Kidney (tissue), 14 donors: ENCODE results near the gene PACSIN1. TPM values are rescaled to one million over a fixed set of nuclear protein-coding genes. Genes with fewer than 3 reads are reported as not detected.

Source experiments
- DNase-seq, 5 donors: peaks; one replicate each; pipeline ENCODE4 v3.0.0-alpha.2; 2013 to 2020
- FAIRE-seq: peaks from 2 replicates; lab custom pipeline; 2012; peaks lifted over from hg19 to GRCh38; lab: Jason Lieb, UNC
- H3K27ac ChIP-seq, 2 donors: one replicate each; pipeline ENCODE4 v1.7.0; 2013; ENCODE audit warnings: low read depth in 2 of 2, low read length in 2 of 2, inconsistent platforms in 1 of 2
- H3K27me3 ChIP-seq: one replicate; pipeline ENCODE4 v1.7.1; 2013; ENCODE audit warnings: low read length, inconsistent platforms; ENCODE audit not compliant: control insufficient read depth, insufficient read depth
- H3K36me3 ChIP-seq, 3 donors: one replicate each; pipeline versions ENCODE4 v1.7.0 to v1.7.1; 2013; ENCODE audit warnings: low read length in 3 of 3, control low read depth in 1 of 3, inconsistent platforms in 1 of 3; ENCODE audit not compliant: insufficient read depth in 3 of 3, control insufficient read depth in 2 of 3
- H3K4me1 ChIP-seq, 3 donors: one replicate each; pipeline versions ENCODE4 v1.7.0 to v1.7.1; 2013; ENCODE audit warnings: low read length in 3 of 3, inconsistent platforms in 1 of 3, low read depth in 1 of 3; ENCODE audit not compliant: control insufficient read depth in 2 of 3, insufficient read depth in 2 of 3
- H3K4me3 ChIP-seq, 3 donors: one replicate each; pipeline versions ENCODE4 v1.7.0 to v1.8.1; 2013; ENCODE audit warnings: low read length in 3 of 3, control low read depth in 1 of 3, inconsistent platforms in 1 of 3
- H3K9ac ChIP-seq, 3 donors: one replicate each; pipeline versions ENCODE4 v1.7.0 to v1.7.1; 2013; ENCODE audit warnings: low read length in 3 of 3, control low read depth in 1 of 3, inconsistent platforms in 1 of 3
- H3K9me3 ChIP-seq, 3 donors: one replicate each; pipeline versions ENCODE4 v1.7.0 to v1.7.1; 2013; ENCODE audit warnings: low read length in 3 of 3, control low read depth in 1 of 3, inconsistent platforms in 1 of 3; ENCODE audit not compliant: control insufficient read depth in 2 of 3, insufficient read depth in 1 of 3
- intact Hi-C: fragments of 100-400 bp; cut with DNase I; formaldehyde crosslinking; loops from one replicate; pipeline ENCODE4 v1.11.1; 2022
- polyA plus RNA-seq: library from polyadenylated mRNA; stranded (reverse); fragments of 350-450 nt; fragmentation: Illumina TruSeq; extraction: RNeasy Lipid Tissue Mini Kit (QIAGEN cat#74804); gene quantifications from one replicate; pipeline ENCODE4 v1.2.3, GENCODE V29; 2014; ENCODE audit warnings: low read depth, low replicate concordance; ENCODE audit not compliant: insufficient read depth
- total RNA-seq: library from RNA; stranded (reverse); fragmentation: NEBNext Ultra II Directional; extraction: Animal tissue kit (Norgen Biotek cat#: 25700); gene quantifications from one replicate; pipeline ENCODE4 v1.2.1, GENCODE V29; 2021
- TF ChIP-seq, protein P1 (sequence below): IDR thresholded peaks from 3 replicates; pipeline ENCODE4 v1.5.1; 2012; ENCODE audit warnings: mild to moderate bottlenecking, moderate library complexity, borderline replicate concordance; ENCODE audit not compliant: insufficient read depth; ENCODE audit errors: extremely low read depth
- donor health status: control.
- donor health status: control.
- donor health status: control.
- donor health status: control.
- donor health status: control.
- donor health status: DM: yes; HTN: yes; CAD: no.
- donor health status: Normal renal cell carcinoma (clear cell type).

The PACSIN1 gene
- total and polyA plus RNA-seq, 2 donors from 2014 or later, result 1.7 to 4.1 TPM

DNA sequence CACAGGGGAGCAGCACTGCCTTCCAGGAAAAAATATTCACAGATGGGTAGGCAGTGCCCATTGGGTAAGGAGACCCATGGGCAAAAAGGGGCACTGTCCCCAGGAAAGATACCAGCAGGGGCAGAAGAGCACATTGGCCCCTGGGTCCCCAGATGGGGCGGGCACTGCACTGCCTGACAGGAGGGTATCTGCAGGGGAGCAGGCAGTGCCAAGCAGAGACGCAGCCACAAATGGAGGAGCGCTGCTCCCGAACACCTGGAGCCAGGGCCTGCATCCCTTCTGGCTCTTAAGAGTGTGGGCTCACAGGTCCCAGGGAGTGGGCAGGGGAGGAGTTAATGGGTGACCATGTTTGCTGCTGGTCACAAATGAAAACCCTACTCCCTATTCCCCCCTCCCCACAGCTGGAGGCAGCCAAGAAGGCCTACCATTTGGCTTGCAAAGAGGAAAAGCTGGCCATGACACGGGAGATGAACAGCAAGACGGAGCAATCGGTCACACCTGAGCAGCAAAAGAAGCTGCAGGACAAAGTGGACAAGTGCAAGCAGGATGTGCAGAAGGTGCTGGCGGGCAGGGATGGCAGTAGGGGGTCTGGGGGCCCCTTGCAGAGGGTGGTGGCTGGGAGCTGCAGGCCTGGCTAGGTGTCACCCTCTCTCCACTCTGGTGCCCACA lies 63.3 kb downstream of the PACSIN1 start:
- Histone ChIP-seq H3K27me3 (no peaks in the 10 kb centered on the region), H3K4me3 (no peak overlapping the region), H3K36me3 (no peaks in the 10 kb centered on the region), H3K4me1 (peaks cover 0 to 5% (median 0%) of the 10 kb centered on the region in 3 donors), H3K9me3 (no peaks in the 10 kb centered on the region), H3K9ac (no peak overlapping the region), H3K27ac (peak overlapping the region in 1 of 2 donors; percentile 59)
- intact Hi-C loops, result no loop called here
- TF ChIP-seq, protein P1, sequence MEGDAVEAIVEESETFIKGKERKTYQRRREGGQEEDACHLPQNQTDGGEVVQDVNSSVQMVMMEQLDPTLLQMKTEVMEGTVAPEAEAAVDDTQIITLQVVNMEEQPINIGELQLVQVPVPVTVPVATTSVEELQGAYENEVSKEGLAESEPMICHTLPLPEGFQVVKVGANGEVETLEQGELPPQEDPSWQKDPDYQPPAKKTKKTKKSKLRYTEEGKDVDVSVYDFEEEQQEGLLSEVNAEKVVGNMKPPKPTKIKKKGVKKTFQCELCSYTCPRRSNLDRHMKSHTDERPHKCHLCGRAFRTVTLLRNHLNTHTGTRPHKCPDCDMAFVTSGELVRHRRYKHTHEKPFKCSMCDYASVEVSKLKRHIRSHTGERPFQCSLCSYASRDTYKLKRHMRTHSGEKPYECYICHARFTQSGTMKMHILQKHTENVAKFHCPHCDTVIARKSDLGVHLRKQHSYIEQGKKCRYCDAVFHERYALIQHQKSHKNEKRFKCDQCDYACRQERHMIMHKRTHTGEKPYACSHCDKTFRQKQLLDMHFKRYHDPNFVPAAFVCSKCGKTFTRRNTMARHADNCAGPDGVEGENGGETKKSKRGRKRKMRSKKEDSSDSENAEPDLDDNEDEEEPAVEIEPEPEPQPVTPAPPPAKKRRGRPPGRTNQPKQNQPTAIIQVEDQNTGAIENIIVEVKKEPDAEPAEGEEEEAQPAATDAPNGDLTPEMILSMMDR, result no peak
- no peak for DNase-seq
- FAIRE-seq, result no peak

GRCh38 chr6:34529665-34530327 lies 63.9 kb downstream of the PACSIN1 start:
- DNase-seq (peak in 1 of 5 donors; percentile 62), FAIRE-seq (no peak)
- H3K9me3 ChIP-seq, result no peaks in the 10 kb centered on the region
- intact Hi-C loops, result no loop called here
- peaks cover 0 to 5% (median 0%) of the 10 kb centered on the region in 3 donors for H3K4me1 ChIP-seq
- H3K36me3 ChIP-seq, result no peaks in the 10 kb centered on the region
- no peaks in the 10 kb centered on the region for H3K27me3 ChIP-seq
- H3K9ac ChIP-seq, result no peak overlapping the region
- H3K27ac ChIP-seq, result peak overlapping the region in 1 of 2 donors; percentile 59
- H3K4me3 ChIP-seq, result no peak overlapping the region
- TF ChIP-seq, protein P1, result no peak

DNA sequence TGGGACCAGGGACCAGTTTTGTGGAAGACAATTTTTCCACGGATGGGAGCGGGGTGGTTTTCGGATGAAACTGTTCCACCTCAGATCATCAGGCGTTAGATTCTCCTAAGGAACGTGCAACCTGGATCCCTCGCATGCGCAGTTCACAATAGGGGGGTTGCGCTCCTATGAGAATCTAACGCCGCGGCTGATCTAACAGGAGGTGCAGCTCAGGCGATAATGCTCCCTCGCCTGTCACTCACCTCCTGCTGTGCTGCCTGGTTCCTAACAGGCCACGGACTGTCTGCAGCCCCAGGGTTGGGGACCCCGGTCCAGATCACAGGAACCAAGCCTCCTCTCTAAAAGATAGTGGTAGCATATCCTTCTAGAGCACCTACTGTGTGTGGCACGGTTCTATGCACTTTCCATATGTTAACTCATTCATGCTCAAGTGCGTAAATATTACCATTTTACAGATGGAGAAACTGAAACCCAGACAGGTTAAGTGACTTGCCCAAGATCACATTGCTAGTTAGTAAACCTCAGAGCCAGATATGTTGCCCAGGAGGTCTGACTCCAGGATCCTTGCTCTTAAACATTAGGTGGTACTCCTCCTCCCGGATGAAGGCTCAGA lies 65.0 kb downstream of the PACSIN1 start:
- Histone ChIP-seq H3K36me3 (no peaks in the 10 kb centered on the region), H3K4me1 (peaks cover 0 to 5% (median 0%) of the 10 kb centered on the region in 3 donors), H3K27ac (no peak overlapping the region), H3K9ac (no peak overlapping the region), H3K27me3 (no peaks in the 10 kb centered on the region), H3K4me3 (no peak overlapping the region), H3K9me3 (no peaks in the 10 kb centered on the region)
- TF ChIP-seq, protein P1, result no peak
- no peak for DNase-seq
- FAIRE-seq, result no peak
- intact Hi-C loops, result no loop called here
